HK-2 (cell line): Measurements from ENCODE around the gene HNRNPC.
"Not testable (repeated sequence)": the region's sequence is repeated elsewhere in the genome, so short reads cannot be mapped to it uniquely, and the experiment has no call there.

Experiments
- DNase-seq: peaks from one replicate; pipeline ENCODE4 v3.0.0-alpha.2; 2018; ENCODE audit not compliant: unreplicated experiment

HNRNPC gene

GRCh38 chr14:21268617-21269251 is 508 bp downstream of the HNRNPC start:
- no peak for DNase-seq

- DNase-seq, result no peak
Observed at GRCh38 chr14:21267886-21268616, 1.2 kb downstream of the HNRNPC start.

GRCh38 chr14:21267431-21267845 is 1.8 kb downstream of the HNRNPC start:
- DNase-seq, result no peak

GRCh38 chr14:21264025-21264801 is 5.0 kb downstream of the HNRNPC start:
- no peak for DNase-seq

- DNase-seq, result no peak
Observed at GRCh38 chr14:21263284-21264024, 5.8 kb downstream of the HNRNPC start.

- DNase-seq, result no peak
Observed at GRCh38 chr14:21262410-21262809, 6.8 kb downstream of the HNRNPC start.

- DNase-seq, result no peak
Observed at GRCh38 chr14:21261824-21262223, 7.4 kb downstream of the HNRNPC start.

GRCh38 chr14:21258889-21259787 is 10.1 kb downstream of the HNRNPC start:
- no peak for DNase-seq

GRCh38 chr14:21258005-21258888 is 11.0 kb downstream of the HNRNPC start:
- DNase-seq, result no peak

GRCh38 chr14:21257394-21257909 is 11.8 kb downstream of the HNRNPC start:
- DNase-seq, result no peak

- no peak for DNase-seq
Observed at GRCh38 chr14:21256539-21257393, 12.5 kb downstream of the HNRNPC start.

GRCh38 chr14:21256102-21256447 is 13.2 kb downstream of the HNRNPC start:
- DNase-seq, result not testable (repeated sequence)

- DNase-seq, result no peak
Observed at GRCh38 chr14:21255385-21256101, 13.7 kb downstream of the HNRNPC start.

- DNase-seq, result no peak
Observed at GRCh38 chr14:21252149-21252548, 17.1 kb downstream of the HNRNPC start.

GRCh38 chr14:21251215-21251614 is 18.0 kb downstream of the HNRNPC start:
- DNase-seq, result no peak

GRCh38 chr14:21248739-21249411 is 20.4 kb downstream of the HNRNPC start:
- DNase-seq, result no peak

GRCh38 chr14:21248338-21248737 is 20.9 kb downstream of the HNRNPC start:
- no peak for DNase-seq

- no peak for DNase-seq
Observed at GRCh38 chr14:21245813-21246212, 23.4 kb downstream of the HNRNPC start.
